Heart left ventricle (tissue), 16 donors: ENCODE data around the gene HS1BP3. TPM values are rescaled to one million over a fixed set of nuclear protein-coding genes. Genes with fewer than 3 reads are reported as not detected.
A peak's percentile ranks its signal among the peaks of the same experiment; 100 is the strongest.

Experiments used
- ATAC-seq, 4 donors: fragments of 200-7000 bp; cut with Tn5 transposase; one replicate each; pipeline ENCODE4 v1.9.1; 2020 to 2022; ENCODE audit warnings: moderate library complexity in 4 of 4, mild to moderate bottlenecking in 3 of 4, moderate number of reproducible peaks in 1 of 4
- DNase-seq, 5 donors: peaks; one replicate each; pipeline ENCODE4 v3.0.0-alpha.2; 2020
- H3K27ac ChIP-seq, 12 donors: fragments of 200-600 bp; sonication (generic) in 4 of 12; one replicate each; pipeline versions ENCODE4 v1.5.0 to v1.8.0; 2016 to 2022; ENCODE audit warnings: mild to moderate bottlenecking in 2 of 12
- H3K27me3 ChIP-seq, 9 donors: fragments of 200-600 bp; sonication (generic) in 2 of 9; one replicate each; pipeline versions ENCODE4 v1.5.1 to v1.8.0; 2016 to 2022; ENCODE audit warnings: mild to moderate bottlenecking in 3 of 9
- H3K36me3 ChIP-seq, 9 donors: fragments of 200-600 bp; sonication (generic) in 2 of 9; one replicate each; pipeline versions ENCODE4 v1.5.0 to v1.8.0; 2018 to 2022; ENCODE audit warnings: mild to moderate bottlenecking in 2 of 9
- H3K4me1 ChIP-seq, 12 donors: fragments of 200-600 bp; sonication (generic) in 4 of 12; one replicate each; pipeline versions ENCODE4 v1.5.0 to v1.8.0; 2016 to 2022; ENCODE audit warnings: mild to moderate bottlenecking in 3 of 12
- H3K4me3 ChIP-seq, 12 donors: fragments of 200-600 bp; sonication (generic) in 4 of 12; one replicate each; pipeline versions ENCODE4 v1.5.0 to v1.8.0; 2017 to 2022; ENCODE audit warnings: mild to moderate bottlenecking in 9 of 12, moderate library complexity in 4 of 12
- H3K9me3 ChIP-seq, 12 donors: fragments of 200-600 bp; sonication (generic) in 4 of 12; one replicate each; pipeline versions ENCODE4 v1.5.0 to v1.8.0; 2016 to 2022; ENCODE audit warnings: mild to moderate bottlenecking in 1 of 12
- POLR2A ChIP-seq, 2 donors: fragments of 450-650 bp; IDR thresholded peaks; one replicate each; pipeline ENCODE4 v1.6.1; 2017; ENCODE audit warnings: antibody characterized with exemption in 2 of 2, mild to moderate bottlenecking in 2 of 2, moderate library complexity in 2 of 2
- WGBS, 4 donors: extraction: QIAGEN DNeasy Blood & Tissue Kit in 2 of 4; methylation state at CpG; one replicate each; pipeline versions ENCODE4 v1.1.5 to v1.1.7; 2013 to 2018; 5-methylcytosine and 5-hydroxymethylcytosine counted together
- intact Hi-C, 10 donors: fragments of 100-400 bp; cut with DNase I; formaldehyde crosslinking; loops; one replicate each; pipeline versions ENCODE4 v1.11.1 to v1.14.2; 2022
- polyA plus RNA-seq, 2 donors: library from polyadenylated mRNA; stranded (reverse); fragments of 200-250 nt; gene quantifications; one replicate each; pipeline ENCODE4 v1.2.3, GENCODE V29; 2013
- total RNA-seq, 9 donors: library from RNA; depleted of rRNA in 2 of 9; stranded (reverse); fragments of >200 nt in 2 of 9; fragmentation: NEBNext Ultra II Directional in 3 of 9; extraction: Animal tissue kit (Norgen Biotek cat#: 25700) in 3 of 9; gene quantifications; one replicate each; pipeline versions ENCODE4 v1.1.0 to v1.2.4, GENCODE V29; 2016 to 2023
- TF ChIP-seq, protein P1 (sequence below), 12 donors: fragments of 200-600 bp; sonication (generic) in 4 of 12; IDR thresholded peaks; one replicate each; pipeline versions ENCODE4 v1.5.0 to v1.8.0; 2018 to 2022; ENCODE audit warnings: antibody characterized with exemption in 12 of 12, mild to moderate bottlenecking in 5 of 12
- donor health status: ischemic (EF 13 %, LVEDD 7.1; RV severe dilation, severe dysfunction).
- donor health status: healthy with polysubstance abuse.
- donor health status: DM: no; HTN: yes; CAD: no.
- donor health status: DM: no; HTN: no; CAD: no.
- donor health status: ischemic (EF 25% LVEDD 6.9; RV normal size, moderate dysfunction).
- donor health status: ischemic (EF 25% LVEDD 5.7; RV mildly dilated, moderate dysfunction).
- donor health status: healthy.
- donor health status: DM: yes; HTN: yes; CAD: no.
- donor health status: ischemic (EF 35%, LVEDD 5.7; RV mildly dilated, moderate dysfunction).
- donor health status: nonischemic (EF 11% LVEDD 7.7; RV severe dilation, severe dysfunction).
- donor health status: DM: yes; HTN: yes; CAD: no.
- donor health status: PGD.
- donor health status: ischemic (EF 29% LVEDD 5.4; RV normal size, mild dysfunction).
- donor health status: nonischemic (EF 23%, LVEDD 6.1; RV moderate dilation, normal function).

The HS1BP3 gene
- total and polyA plus RNA-seq, 11 donors: 12.7 to 23.7 (median 21.0) TPM

DNA sequence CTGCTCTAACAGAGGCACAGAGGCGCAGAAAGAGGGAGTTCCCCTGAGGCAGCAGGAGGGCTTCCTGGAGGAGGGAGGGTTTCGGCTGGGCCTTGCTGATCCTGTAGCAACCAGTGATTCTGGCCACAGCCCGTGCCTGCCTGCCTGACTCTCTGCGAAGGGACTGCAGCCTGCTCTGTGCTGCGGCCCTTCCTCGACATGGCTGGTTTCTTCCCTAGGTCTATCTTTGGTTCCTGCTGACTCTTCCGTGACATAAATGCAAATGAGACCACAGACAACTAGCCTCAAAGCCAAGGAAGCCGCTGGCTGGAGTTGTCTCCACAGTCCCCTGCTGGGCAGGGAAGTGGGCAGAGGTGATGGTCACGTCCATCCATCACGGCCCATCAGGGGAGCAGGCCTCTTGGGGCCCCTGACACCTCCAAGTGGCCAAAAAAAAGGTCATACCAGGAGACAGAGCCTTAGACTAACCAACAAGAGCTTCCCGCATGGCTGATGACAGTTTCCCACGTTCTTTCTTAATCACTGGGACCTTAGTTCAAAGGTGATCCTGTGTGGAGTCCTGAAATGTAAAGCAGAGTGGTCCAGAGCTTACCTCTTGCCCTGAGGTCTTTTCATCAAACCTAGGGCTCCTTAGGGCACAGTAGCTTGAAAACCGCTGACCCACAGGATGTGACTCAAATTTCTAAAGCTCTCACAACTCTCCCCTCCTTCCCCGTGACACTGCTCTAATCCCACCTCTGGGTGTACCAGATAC lies 55.3 kb downstream of the HS1BP3 start:
- H3K9me3 ChIP-seq: no peaks in the 10 kb centered on the region
- WGBS, 4 donors: 74 to 86% (median 77%) methylated on average over 10 to 14 of the region's 14 CpGs
- no peak overlapping the region for H3K4me3 ChIP-seq
- intact Hi-C loops: loop anchor here in 5 of 10 donors (5.0 to 10.0 kb wide), 5 partner anchors 37 to 151 kb away; partner anchors contain the start of gene RHOB (in 1 of the 5)
- DNase-seq (peak in 3 of 5 donors; percentile 35 to 56 (median 36)), ATAC-seq (peak in 1 of 4 donors; percentile 4)
- peaks cover 13 to 90% (median 63%) of the 10 kb centered on the region in 12 donors for H3K4me1 ChIP-seq
- TF ChIP-seq, protein P1, sequence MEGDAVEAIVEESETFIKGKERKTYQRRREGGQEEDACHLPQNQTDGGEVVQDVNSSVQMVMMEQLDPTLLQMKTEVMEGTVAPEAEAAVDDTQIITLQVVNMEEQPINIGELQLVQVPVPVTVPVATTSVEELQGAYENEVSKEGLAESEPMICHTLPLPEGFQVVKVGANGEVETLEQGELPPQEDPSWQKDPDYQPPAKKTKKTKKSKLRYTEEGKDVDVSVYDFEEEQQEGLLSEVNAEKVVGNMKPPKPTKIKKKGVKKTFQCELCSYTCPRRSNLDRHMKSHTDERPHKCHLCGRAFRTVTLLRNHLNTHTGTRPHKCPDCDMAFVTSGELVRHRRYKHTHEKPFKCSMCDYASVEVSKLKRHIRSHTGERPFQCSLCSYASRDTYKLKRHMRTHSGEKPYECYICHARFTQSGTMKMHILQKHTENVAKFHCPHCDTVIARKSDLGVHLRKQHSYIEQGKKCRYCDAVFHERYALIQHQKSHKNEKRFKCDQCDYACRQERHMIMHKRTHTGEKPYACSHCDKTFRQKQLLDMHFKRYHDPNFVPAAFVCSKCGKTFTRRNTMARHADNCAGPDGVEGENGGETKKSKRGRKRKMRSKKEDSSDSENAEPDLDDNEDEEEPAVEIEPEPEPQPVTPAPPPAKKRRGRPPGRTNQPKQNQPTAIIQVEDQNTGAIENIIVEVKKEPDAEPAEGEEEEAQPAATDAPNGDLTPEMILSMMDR (IDR thresholded peaks at IDR 0.05): no peak
- TF ChIP-seq POLR2A (IDR thresholded peaks at IDR 0.05): peak in 1 of 2 donors; percentile 16
- H3K36me3 ChIP-seq: no peaks in the 10 kb centered on the region
- no peaks in the 10 kb centered on the region for H3K27me3 ChIP-seq
- peak overlapping the region; percentile 66 to 92 (median 79) for H3K27ac ChIP-seq

DNA sequence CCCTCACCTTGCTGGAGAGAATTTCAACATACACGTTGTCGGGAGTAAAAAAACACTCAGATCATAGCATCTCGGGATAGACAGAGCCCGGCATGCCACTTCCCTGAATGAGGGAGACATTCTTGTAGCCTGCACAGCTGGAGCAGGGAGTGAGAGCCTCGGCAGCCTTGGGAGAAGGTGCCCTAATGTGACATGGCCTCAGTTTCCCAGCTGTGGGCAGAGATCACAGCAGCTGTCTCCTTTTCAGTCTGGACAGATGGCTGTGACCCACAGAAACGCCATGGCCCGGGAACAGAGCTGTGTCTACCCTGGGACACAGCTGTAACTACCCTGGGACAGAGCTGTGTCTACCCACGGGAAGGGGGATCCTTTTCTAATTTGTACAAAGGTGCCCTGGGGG lies 55.9 kb downstream of the HS1BP3 start:
- 89 to 96% (median 93%) methylated on average over 8 of the region's 8 CpGs for WGBS, 4 donors
- ATAC-seq: no peak
- H3K4me1 ChIP-seq: peaks cover 12 to 90% (median 64%) of the 10 kb centered on the region in 12 donors
- no peaks in the 10 kb centered on the region for H3K36me3 ChIP-seq
- intact Hi-C loops: loop anchor here in 5 of 10 donors (5.0 to 10.0 kb wide), 5 partner anchors 37 to 150 kb away; partner anchors contain the start of gene RHOB (in 1 of the 5)
- TF ChIP-seq, protein P1 (IDR thresholded peaks at IDR 0.05): no peak
- TF ChIP-seq POLR2A (IDR thresholded peaks at IDR 0.05): no peak
- H3K27me3 ChIP-seq: no peaks in the 10 kb centered on the region
- H3K4me3 ChIP-seq: no peak overlapping the region
- no peaks in the 10 kb centered on the region for H3K9me3 ChIP-seq
- peak overlapping the region; percentile 66 to 92 (median 79) for H3K27ac ChIP-seq
- DNase-seq: peak in 1 of 5 donors; percentile 5

DNA sequence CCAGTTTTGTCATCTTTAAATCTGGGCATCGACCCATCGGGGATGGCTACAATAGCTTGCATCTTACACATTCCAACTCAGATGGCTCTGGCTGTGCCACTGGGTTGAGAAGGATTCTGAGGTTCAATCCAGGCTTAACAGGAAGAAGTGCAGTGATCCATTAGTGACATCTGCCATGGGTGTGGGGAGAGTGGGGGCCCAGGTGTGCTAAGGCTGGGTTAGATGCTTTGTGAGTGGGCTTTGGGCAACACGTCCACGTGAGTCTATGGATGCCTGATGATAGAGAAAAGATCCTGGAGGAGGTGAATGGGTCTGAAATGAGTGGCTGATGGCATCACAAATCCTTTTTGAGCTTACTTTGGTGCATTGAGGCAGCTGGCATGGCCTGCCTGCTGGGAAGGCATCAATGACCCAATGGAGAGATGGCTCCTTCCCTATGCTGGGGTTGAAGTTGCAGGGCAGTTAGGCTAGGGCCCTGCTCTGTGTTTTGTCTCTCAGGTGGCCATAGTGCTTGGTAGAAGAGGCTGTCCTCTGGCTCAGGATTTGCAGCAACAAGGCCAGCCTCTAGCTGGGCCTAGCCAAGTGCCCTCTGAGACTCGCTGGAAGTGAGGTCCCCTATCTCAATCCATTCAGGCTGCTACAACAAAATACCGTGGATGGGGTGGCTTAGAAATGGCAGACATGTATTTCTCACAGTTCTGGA lies 56.7 kb downstream of the HS1BP3 start:
- Histone ChIP-seq H3K9me3 (no peaks in the 10 kb centered on the region), H3K4me3 (no peak overlapping the region), H3K36me3 (no peaks in the 10 kb centered on the region), H3K4me1 (peaks cover 9 to 90% (median 65%) of the 10 kb centered on the region in 12 donors), H3K27me3 (no peaks in the 10 kb centered on the region), H3K27ac (peak overlapping the region in 8 of 12 donors; percentile 3 to 92 (median 74))
- 91 to 96% (median 94%) methylated on average over 5 to 6 of the region's 6 CpGs for WGBS, 4 donors
- no peak for TF ChIP-seq POLR2A (IDR thresholded peaks at IDR 0.05)
- TF ChIP-seq, protein P1 (IDR thresholded peaks at IDR 0.05): no peak
- intact Hi-C loops: loop anchor here in 1 of 10 donors (10.0 kb wide), 1 partner anchor 149 kb away; the partner anchor contains the start of gene RHOB
- DNase-seq (no peak), ATAC-seq (no peak)
